ENCODE results near the gene TGFBR3. TPM values are rescaled to one million over a fixed set of nuclear protein-coding genes. Genes with fewer than 3 reads are reported as not detected.

TGFBR3 gene
- polyA plus RNA-seq, 10 donors = 26.9 to 44.8 (median 33.6) TPM

DNA sequence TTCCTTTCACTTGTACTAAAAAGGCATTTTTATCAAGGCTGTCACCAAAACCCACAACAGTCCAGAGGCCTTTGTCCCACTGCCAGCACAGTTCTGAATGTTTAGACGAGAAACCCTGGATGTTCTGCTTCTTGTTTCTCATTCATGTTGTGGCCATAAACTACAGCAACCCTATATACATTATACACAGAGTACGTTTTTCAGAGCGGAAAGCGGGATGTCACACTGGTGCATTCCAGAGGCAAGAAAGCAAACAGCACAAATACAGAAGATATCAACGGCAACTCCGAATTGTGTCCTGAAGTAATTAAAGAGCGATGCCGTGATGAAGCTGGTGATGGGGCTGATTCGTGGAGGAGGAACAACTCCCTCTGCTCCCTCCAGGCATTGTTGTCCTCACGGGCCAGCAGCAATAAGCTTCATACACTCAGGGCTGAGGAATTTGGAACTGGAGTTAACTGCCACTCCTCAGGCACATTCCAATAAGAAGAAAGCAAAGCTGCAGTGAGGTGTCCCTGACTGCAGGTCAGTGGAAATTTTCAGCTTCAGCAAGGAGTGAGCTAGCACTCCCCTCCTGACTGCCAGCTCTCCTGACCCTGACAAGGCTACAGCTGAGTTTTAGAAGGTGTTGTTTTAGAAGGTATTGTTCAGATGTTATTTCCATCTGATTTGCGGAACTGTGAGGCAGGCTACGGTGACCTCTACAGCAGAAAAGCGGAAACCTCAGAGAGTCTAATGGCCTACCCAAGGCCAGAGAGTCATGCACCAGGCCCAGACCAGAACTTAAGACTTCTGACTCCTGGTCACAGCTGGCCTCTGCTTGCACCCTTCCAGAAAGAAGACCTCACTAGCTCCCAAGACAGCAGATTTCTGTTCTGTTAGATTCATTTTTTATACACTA lies 149.0 kb downstream of the TGFBR3 start:
- DNase-seq = peak in 2 of 3 donors; percentile 71 to 83

DNA sequence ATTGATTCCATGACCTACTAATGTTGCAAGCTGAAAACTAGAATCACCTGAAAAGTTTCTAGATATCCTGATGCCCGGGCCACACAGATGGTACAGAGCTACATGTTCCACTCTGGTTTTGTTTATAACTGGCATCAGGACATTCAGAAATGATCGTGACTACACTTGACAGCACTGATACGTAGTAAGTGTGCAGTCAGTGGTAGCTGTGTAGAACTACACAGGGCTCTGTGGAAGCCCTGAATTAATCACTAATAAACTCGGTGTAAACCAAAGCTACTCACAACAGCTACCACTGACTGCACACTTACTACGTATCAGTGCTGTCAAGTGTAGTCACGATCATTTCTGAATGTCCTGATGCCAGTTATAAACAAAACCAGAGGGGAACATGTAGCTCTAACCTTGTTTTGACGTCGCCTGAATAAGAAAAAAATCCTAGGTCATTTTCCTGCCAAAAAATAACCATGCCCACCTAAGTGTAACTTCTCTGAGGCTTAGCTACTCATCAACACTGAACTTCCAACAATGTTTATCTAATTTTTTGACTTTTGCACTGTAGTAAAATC lies 149.7 kb downstream of the TGFBR3 start:
- no peak for DNase-seq

DNA sequence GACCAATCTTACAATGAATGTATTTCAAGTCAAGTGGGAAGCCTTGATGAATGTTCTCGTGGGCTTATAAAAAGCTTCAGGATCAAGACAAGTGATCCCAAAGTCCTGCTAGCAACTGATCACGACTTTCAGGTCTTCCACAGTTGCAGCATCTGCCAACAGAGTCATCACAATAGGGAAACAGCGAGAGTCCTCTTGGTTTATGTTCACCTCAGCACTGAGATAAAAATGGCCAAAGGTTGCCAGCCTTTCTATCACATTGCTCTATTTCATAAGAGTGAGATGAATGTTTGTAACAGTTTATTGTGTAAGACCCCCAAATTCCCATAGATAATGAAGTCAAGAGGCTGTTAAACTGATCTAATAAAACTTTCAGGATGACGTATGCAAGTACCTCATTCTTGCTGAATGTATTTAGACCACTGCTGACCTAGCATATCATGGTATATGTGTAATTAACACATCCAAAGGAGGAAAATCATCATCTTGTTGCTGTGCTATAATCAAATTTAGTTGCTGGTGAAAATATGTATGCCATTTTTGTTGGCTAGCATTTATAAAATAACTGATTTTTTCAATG lies 150.6 kb downstream of the TGFBR3 start:
- DNase-seq = no peak

GRCh38 chr1:91734761-91735160 lies 151.2 kb downstream of the TGFBR3 start:
- DNase-seq = no peak

- DNase-seq = no peak
Observed at GRCh38 chr1:91733108-91733710, 152.7 kb downstream of the TGFBR3 start.

- peak in 1 of 3 donors; percentile 55 for DNase-seq
Observed at GRCh38 chr1:91732291-91733107, 153.5 kb downstream of the TGFBR3 start.

GRCh38 chr1:91731815-91732214 lies 154.1 kb downstream of the TGFBR3 start:
- DNase-seq = no peak

- peak; percentile 63 to 88 (median 79) for DNase-seq
Observed at GRCh38 chr1:91730801-91731732, 154.9 kb downstream of the TGFBR3 start.

DNA sequence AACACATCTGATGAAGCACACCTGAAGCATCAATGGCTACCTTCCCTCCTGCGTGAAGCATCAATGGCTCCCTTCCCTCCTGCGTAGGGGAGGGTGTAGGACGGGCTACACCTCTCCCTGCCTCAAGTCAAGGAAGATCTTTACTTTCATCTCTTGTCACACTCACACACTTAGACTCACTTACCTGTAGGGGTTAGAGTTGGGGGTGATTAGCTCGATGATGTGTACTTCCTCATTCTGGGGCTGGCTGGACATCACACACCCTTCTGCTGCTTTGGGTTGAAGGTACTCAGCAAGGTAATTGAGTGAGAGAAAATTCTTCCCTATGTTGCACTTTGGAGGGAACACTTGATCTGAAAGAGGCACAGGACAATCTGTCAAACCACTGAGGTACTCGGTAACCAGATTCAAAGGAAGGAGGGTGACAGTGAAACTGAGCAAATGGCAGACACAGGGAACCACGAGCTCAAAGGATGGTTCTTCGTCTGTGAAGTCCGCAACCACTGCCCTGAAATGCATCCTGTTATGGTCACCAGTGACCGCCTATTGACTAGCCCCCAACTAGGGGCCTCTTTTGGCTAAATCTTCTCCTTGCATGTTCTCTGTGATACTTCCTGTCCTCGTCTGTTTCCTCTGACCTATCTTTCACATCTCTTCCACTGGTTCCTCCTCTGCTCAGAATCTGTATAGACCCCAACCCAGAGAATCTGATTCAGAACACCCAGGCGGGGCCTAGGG lies 156.2 kb downstream of the TGFBR3 start:
- no peak for DNase-seq

DNA sequence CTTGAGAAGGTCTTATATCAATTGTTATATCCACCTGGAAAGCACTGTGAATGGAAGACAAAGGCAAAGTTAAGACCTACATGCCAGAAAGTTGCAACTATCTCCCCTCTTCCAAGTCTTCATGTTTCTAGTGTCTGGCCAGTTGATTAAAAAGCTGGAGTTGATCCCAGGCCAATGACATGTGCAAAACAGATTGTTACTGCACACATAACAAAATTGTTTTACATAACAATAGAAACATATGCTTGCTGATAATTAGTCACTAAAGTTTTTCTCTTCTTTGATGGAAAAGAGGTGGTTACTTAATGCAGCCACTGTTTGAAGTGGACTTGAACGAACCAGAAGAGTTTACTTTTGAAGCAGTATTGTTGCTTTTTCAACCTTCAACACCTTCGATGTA lies 158.2 kb downstream of the TGFBR3 start:
- peak in 2 of 3 donors; percentile 79 to 89 for DNase-seq

GRCh38 chr1:91725989-91726721 lies 159.8 kb downstream of the TGFBR3 start:
- peak; percentile 75 to 90 (median 80) for DNase-seq

DNA sequence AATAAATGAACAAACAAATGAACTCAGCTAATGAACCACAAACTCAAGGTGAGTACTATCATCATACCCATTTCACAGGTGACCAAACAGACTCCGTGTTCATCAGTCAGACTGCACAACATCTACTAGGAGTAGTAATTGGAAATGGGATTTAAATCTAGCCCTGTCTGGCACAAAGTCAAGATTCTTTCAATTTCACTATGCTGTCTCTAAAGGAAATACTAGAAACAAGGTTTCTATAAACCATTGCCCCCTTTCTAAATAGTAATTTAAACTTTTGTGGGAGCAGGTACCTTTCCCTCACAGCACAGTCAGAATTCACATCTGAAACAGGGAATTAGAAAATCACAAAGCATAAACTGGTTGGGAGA lies 160.3 kb downstream of the TGFBR3 start:
- DNase-seq = peak in 1 of 3 donors; percentile 60

DNA sequence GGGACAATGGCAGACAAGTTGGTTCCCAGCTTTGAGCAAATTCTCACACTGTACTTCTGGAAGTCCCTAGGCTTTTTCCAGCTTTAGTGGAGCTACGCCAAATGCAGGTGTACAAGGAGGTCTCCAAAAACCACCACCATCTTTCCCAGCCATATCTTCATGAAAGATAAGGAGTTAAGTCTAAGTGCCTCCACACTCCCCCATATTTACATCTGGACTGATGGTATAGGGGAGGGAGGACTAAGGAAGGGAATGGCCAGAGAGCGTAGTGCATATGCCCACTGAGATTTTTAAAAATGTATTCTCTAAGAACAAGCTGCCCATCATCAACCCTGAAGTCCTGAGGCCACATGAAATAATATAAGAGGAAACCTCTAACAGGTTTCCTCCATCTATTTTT lies 161.3 kb downstream of the TGFBR3 start:
- DNase-seq = no peak

DNA sequence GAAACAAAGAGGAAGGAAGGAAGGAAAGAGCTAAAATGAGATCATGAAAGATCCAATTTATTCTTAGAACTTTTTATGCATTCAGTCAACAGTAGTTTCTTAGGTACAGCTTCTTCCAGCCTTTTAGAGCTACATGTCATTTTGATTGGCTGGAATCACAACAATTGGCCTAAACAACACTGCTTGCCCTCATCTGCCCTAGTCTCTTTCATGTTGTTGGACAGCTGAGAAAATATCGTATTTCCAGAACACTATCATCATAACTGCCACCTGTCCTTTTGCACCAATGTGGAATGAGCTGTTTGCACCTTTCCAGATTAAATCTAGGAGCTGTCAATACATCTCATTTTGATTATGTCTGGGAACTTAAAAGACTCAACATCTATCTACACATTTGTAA lies 161.7 kb downstream of the TGFBR3 start:
- DNase-seq = no peak

GRCh38 chr1:91720044-91720443 lies 165.9 kb downstream of the TGFBR3 start:
- no peak for DNase-seq

DNA sequence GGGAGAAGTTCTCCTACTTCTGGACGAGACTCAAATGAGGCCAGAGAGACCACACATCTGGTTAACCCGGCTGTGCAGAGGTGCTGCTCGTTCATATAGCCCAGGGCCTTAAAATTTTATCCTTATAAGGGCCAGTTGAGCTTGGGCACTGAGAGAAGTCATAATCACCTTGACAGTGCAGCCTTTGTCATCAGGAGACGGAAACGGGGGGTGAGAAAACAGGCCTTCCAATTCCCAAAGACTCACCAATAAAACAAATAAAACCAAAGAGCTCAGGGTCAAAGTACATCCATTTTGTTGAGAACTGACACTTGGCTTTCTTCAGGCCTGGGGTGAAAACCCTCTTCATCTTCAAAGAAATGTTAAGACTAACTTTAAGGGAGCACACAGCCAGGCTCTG lies 167.1 kb downstream of the TGFBR3 start:
- no peak for DNase-seq

- no peak for DNase-seq
Observed at GRCh38 chr1:91718368-91718767, 167.6 kb downstream of the TGFBR3 start.

DNA sequence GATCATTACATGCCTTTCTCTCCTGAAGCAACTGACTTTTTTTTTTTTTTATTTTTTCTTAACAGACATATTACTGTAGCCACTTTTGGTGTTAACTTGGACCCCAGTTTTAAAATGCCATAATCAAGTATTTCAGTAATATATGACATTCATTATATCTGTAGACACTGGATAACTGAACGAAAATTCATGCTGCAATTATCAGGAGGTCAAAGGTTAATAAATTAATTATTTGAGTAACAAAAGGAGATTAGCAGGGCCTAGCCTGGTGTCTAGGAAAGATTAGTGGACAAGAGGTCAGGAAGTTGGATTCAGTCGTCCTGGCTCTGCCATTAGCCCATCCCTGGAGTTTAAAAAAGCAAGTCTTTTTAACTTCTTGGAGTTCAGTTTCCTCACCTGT lies 168.1 kb downstream of the TGFBR3 start:
- no peak for DNase-seq

DNA sequence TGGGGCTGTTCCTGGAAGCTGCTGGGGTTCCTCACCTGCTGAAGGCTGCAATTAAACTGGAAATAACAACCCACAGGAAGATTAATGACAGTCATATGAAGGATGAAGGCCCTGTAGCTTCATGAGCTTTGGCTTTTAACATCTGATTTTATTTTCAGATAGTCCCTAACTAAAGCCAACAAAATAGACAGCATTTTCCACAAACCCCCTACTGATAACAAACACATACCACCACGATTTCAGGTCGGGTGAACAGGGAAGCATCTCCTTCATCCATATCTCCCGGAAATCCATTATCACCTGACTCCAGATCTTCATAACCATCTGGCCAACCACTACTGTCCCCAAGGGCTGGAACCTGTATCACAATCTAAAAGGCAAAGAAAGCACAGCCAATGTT lies 169.6 kb downstream of the TGFBR3 start:
- DNase-seq = no peak
